ENCODE data around the gene HTRA3.

The HTRA3 gene

GRCh38 chr4:8352368-8353157 is 83.0 kb downstream of the HTRA3 start:
- no peak for DNase-seq

- no peak for DNase-seq
Measured at GRCh38 chr4:8353158-8353669, 83.7 kb downstream of the HTRA3 start.

GRCh38 chr4:8353912-8354453 is 84.4 kb downstream of the HTRA3 start:
- DNase-seq = no peak

GRCh38 chr4:8355306-8355705 is 85.8 kb downstream of the HTRA3 start:
- DNase-seq = no peak

- no peak for DNase-seq
Measured at GRCh38 chr4:8355864-8356565, 86.5 kb downstream of the HTRA3 start.

Data from amygdala (tissue), 56 donors.